NCI-H510A treated with DMSO at 0.1 percent for 48 hours (cell line): Measurements from ENCODE around the gene AGPS.
"Not testable (repeated sequence)": the region's sequence is repeated elsewhere in the genome, so short reads cannot be mapped to it uniquely, and the experiment has no call there.

Source experiments
- DNase-seq: peaks from one replicate; lab custom pipeline; 2025; lab: John Stamatoyannopoulos, UW

AGPS gene

DNA sequence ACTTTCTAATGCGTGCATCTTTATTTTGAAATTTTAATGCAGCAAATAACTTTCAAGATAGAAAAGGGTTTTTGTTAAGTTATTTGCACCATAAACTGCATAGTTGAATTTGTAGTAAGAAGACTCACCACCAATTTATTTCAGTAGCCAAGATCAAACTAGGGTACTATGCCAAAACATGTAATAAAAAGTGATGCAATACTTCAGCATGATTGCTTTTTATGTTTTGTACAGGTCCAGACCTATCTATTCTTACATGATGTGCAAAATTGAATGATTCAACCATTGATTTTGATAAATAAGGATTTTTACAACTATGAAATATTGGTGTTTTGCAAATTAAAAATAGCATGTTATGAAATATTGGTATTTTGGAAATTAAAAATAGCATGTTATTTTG lies 26.7 kb downstream of the AGPS start:
- no peak for DNase-seq

DNA sequence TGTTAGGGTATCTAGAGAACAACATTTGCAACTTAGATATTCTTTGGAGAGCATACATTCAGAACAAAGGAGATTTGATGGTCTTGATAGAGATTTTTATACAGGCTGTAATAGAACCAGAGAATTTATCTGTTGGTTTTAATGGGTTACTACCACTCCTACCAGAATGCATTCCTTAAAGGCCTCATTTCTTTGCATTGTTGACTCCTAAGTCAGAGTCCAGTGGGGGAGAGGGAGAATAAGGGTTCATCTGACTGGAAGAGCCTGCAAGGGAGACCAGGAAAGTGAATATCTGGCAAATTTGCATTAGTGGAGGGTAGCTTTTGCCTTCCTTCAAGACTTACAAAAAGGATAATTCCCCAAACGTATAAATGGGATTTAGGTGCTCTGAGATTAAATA lies 29.7 kb downstream of the AGPS start:
- DNase-seq: no peak

DNA sequence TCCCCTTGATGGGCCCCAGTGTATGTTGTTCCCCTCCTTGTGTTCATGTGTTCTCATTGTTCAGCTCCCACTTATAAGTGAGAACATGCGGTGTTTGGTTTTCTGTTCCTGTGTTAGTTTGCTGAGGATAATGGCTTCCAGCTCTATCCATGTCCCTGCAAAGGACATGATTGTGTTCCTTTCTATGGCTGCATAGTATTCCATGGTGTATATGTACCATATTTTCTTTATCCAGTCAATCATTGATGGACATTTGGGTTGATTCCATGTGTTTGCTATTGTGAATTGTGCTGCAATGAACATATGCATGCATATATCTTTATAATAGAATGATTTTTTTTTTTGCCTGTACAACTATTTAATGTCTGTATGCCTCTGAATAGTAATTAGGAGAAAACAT lies 31.5 kb downstream of the AGPS start:
- DNase-seq: not testable (repeated sequence)

DNA sequence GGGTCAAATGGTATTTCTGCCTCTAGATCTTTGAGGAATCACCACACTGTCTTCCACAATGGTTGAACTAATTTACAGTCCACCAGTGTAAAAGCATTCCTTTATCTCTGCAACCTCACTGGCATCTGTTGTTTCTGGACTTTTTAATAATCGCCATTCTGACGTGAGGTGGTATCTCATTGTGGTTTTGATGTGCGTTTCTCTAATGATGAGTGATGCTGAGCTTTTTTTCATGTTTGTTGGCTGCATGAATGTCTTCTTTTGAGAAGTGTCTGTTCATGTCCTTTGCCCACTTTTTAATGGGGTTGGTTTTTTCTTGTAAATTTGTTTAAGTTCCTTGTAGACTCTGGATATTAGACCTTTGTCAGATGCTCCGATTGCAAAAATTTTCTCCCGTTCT lies 32.0 kb downstream of the AGPS start:
- DNase-seq: not testable (repeated sequence)

DNA sequence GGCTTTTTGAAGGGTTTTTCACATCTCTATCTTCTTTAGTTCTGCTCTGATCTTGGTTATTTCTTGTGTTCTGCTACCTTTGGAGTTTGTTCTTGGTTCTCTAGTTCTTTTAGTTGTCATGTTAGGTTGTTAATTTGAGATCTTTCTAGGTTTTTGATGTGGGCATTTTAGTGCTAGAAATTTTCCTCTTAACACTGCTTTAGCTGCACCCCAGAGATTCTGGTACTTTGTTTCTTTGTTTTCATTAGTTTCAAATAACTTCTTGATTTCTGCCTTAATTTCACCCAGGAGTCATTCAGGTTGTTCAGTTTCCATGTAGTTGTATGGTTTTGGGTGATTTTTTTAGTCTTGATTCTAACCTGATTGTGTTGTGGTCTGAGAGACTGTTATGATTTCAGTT lies 34.7 kb downstream of the AGPS start:
- no peak for DNase-seq

DNA sequence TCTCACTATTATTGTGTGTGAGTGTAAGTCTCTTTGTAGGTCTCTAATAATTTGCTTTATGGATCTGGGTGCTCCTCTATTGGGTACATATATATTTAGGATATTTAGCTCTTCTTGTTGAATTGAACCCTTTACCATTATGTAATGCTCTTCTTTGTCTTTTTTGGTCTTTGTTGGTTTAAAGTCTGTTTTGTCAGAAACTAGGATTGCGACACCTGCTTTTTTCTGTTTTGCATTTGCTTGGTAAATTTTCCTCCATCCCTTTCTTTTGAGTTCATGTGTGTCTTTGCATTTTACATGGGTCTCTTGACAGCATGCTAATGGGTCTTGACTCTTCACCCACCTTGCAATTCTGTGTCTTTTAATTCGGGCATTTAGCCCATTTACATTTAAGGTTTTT lies 35.4 kb downstream of the AGPS start:
- DNase-seq: not testable (repeated sequence)

DNA sequence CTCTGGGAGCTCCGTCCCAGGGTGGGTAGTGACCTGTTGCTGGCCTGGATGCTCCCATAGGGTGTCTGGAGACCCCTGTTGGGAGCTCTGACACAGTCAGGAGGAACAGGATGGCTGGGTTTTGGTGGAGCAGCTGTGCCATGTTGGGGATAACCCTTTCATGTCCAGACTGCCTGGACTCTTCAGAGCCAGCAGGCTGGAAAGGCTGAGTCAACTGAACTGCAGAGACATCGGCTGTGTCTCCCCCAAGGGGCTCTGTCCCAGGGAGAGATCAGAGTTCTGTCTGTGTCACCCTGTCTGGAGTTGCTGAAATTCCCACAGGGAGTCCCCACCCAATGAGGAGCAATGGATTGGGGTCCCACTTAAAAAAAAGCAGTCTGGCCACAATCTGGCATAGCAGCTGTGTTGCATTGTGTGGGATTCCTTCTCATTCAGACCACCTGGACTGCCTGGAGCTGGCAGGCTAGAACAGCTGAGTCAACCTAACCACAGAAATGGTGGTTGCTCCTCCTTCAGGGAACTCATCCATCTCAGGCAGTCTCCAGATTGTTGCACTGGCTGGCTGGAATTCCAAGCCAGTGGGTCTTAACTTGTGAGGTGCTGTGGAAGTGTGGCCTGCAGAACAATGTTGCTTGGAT lies 37.2 kb downstream of the AGPS start:
- DNase-seq: no peak

DNA sequence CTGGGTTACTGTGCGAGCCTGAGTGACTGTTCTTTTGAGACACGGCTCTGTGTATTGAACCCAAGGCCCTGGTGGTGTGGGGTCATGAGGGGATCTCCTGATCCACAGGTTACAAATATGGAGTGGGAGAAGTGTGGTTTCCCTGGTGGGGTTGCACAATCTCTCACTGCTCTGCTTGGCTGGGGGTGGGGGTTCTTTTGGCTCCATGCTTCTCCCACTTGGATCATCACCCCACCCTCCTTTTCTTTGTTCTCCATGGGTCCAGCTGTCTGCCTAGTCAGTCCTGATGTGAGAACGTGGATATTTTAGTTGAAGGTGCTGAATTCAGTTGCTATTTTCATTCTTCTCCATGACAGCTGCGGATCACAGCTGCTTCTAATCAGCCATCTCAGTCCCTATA lies 37.8 kb downstream of the AGPS start:
- no peak for DNase-seq

DNA sequence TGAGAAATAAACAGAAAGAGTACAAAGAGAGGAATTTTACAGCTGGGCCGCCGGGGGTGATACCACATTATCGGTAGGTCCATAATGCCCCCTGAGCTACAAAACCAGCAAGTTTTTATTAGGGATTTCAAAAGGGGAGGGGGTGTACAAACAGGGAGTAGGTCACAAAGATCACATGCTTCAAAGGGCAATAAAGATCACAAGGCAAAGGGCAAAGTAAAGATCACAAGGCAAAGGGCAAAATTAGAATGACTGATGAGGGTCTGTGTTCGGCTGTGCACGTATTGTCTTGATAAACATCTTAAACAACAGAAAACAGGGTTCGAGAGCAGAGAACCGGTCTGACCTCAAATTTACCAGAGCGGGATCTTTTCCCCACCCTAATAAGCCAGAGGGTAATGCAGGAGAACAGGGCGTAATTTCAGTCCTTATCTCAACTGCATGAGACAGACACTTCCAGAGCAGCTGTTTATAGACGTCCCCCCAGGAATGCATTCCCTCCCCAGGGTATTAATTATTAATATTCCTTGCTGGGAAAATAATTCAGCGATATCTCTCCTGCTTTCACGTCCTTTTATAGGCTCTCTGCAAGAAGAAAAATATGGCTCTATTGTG lies 38.6 kb downstream of the AGPS start:
- DNase-seq: not testable (repeated sequence)

DNA sequence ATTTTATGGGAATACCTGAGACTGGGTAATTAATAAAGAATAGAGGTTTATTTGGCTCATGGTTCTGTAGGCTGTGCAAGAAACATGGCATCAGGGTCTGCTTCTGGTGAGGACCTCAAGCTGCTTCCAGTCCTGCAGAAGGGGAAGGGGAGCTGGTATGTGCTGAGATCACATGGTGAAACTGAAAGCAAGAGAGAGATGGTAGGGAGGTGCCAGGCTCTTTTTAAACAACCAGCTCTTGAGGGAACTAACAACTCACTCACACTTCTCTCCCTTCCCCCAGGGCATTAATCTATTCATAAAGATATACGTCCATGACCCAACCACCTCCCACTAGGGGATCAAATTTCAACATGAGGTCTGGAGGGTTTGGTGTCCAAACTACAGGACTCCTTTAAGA lies 40.1 kb downstream of the AGPS start:
- DNase-seq: no peak

DNA sequence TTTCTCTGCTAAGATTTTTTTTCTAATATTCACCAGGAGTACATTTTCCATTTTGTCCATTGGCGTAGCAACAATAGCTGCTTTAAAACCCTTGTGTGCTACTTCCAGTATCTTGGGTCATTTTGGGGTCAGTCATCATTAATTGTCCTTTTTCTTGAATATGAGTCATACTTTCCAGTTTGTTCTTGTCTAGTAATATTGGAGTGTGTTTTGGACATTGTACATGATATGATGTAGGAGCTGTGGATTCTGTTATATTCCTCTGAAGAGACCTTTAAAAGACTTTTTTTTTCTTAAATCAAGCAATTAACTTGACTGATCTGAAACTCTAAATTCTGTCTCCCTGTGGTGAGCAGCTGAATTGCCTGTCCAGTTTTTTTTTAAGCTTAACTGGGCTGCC lies 40.8 kb downstream of the AGPS start:
- no peak for DNase-seq

DNA sequence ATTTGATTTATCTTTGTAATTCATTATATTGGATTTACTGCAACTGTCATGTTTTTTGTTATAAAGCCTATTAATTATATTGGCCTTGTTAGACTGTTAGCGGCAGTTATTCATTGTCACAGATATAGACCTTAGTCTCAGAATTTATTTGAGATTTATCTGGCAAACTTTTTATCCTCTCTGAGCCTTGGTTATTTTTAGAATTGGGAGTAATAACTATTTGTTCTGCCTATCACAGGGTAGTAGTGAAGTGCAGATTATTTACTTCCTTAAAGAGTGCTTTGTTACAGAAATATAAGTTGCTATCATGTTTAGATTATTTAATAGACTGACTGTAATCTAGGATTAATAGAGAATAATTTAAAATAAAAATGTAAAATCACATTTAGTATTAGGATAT lies 41.9 kb downstream of the AGPS start:
- DNase-seq: no peak

DNA sequence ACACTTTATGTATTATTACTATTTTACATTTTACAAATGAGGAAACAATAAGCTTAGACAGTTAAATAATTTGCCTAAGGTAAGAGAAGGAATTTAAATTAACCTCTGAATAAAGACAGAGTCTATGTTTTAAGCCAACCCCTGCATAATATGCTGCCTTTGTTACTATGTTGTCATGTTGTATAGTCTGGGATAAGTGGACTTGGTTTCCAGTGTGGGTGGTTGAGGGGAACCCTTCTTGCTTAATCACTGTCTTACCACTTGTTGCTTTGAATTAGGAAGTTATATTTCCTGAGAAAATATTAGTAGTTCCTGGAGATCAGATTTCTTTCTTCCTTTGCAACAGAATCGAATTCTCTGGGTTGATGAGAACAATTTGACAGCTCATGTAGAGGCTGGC lies 52.6 kb downstream of the AGPS start:
- DNase-seq: no peak

DNA sequence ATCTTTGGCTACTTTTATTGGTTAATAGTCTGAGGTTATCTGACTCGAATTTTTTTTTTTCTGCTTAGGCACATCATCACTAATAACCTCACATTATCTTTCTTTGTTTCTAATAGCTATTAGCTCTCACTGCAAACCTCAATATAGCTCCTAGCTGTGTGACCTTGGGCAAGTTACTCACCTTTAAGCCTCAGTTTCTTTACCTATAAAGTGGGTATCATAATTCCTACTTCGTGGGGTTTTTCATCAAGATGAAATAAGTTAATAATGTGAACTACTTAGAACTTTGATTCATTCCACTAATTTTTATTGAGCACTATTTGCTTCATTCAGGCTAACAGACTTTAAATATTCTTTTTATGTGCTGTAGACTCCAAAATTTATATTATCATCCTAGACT lies 55.5 kb downstream of the AGPS start:
- DNase-seq: no peak

DNA sequence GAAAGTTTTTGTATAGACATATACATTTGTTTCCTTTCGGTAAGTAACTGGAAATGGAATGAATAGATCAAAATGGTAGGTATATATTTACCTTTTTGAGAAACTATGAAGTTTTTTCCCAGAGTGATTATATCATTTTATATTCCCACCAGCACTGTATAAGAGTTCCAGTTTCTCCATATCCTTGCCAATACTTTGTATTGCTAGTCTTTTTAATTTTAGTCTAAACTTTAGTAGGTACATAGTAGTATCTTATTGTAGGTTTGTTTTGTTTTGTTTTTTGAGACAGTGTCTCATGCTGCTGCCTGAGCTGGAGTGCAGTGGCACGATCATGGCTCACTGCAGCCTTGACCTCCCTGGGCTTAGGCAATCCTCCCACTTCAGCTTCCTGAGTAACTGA lies 56.6 kb downstream of the AGPS start:
- no peak for DNase-seq

DNA sequence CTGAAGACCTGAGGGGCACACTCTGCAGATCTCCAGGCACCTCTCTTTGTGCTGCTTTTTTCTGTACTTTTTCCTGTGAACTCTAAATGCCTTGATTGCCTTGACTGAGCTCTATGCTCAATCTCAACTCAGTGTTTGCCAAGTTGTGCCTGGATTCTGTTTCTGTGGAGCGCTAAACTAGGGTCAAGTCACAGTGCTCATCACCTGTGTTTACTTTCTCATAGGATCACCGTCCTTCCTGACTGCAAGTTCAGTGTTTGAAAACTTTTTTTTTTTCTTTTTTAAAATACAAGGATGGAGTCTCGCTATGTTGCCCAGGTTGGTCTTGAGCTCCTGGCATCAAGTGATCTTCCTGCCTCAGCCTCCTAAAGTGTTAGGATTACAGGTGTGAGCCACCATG lies 62.6 kb downstream of the AGPS start:
- no peak for DNase-seq

DNA sequence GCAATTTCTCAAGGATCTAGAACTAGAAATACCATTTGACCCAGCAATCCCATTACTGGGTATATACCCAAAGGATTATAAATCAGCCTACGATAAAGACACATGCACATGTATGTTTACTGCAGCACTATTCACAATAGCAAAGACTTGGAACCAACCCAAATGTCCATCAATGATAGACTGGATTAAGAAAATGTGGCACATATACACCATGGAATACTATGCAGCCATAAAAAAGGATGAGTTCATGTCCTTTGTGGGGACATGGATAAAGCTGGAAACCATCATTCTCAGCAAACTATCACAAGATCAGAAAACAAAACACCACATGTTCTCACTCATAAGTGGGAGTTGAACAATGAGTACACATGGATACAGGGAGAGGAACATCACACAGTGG lies 67.2 kb downstream of the AGPS start:
- not testable (repeated sequence) for DNase-seq

DNA sequence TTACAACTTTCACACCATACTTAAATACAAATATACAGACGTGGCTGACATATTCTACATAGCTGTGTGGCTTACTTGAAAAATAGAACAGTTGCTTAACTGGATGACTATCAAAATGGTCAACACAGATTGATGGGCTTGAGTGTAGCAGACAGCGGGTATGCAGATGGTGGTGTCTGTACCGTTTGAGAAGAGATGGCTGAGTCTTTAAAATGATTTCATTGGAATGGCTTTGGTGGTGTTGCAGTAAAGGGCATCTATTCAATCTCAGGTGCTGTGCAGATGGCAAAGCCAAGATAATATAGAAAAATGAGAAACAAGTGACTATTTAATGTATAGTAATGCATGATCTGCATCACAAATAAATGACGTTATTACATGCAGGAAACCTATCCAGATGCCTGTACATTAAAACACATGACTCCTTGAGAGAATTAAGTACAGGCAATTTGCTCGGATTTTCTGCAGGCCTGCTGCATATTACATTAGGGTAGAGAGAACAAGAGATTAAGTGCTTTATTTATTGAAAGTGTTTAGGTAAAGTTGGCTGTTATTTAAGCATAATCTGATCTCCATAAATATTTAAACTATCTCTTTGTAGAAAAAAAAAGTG lies 68.5 kb downstream of the AGPS start:
- DNase-seq: no peak

DNA sequence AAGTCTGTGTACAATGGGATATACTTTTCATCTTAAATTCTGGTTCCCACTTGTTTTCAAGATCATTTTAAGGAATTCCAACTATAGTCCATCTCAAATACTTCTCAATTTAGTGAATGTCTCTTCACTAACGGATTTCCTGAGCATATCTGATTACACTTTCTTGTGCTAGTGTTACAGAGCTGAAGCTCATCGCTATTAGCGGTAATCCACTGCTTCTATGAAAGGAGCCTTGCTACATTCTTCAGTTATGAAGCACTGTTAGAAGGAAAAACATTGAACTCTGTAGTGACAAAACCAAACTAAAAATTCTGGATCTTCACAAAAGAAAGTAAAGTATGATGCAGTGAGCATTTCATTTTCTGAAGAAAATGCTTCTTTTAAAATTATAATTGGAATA lies 72.0 kb downstream of the AGPS start:
- DNase-seq: no peak

DNA sequence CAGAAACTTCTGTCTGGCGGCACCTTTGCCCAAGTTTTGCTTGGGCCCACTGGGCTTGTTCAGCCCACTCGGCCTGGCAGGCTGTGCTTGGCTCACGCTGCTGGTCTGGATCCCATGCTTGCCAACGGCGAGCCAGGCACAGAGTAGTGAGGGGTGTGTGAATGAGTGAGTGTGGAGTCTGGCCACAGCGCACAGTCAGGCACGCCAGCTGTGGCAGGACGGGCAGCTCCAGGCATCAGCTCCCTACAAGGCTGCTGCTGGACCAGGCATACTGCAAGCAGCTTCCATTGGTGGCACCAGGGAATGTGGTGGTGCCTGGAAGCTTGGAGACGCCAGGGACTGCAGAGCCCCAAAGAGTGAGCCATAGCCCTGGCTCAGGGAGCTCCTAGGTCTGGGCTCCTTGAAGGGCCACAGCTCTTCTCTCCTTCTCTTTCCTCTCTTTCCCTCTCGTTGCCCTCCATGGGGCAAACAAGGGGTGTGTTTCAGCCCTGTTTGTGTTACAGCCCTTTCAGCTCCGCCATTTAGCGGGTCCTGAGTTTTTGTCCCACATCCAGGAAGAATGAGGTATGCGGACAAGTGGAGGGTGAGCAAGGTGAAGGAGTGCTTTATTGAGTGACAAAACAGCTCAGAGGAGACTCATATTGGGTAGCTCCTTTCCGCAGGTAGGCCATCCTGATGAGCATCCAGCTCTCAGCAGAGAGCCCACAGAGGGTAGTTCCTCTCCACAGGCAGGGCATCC lies 73.0 kb downstream of the AGPS start:
- no peak for DNase-seq

DNA sequence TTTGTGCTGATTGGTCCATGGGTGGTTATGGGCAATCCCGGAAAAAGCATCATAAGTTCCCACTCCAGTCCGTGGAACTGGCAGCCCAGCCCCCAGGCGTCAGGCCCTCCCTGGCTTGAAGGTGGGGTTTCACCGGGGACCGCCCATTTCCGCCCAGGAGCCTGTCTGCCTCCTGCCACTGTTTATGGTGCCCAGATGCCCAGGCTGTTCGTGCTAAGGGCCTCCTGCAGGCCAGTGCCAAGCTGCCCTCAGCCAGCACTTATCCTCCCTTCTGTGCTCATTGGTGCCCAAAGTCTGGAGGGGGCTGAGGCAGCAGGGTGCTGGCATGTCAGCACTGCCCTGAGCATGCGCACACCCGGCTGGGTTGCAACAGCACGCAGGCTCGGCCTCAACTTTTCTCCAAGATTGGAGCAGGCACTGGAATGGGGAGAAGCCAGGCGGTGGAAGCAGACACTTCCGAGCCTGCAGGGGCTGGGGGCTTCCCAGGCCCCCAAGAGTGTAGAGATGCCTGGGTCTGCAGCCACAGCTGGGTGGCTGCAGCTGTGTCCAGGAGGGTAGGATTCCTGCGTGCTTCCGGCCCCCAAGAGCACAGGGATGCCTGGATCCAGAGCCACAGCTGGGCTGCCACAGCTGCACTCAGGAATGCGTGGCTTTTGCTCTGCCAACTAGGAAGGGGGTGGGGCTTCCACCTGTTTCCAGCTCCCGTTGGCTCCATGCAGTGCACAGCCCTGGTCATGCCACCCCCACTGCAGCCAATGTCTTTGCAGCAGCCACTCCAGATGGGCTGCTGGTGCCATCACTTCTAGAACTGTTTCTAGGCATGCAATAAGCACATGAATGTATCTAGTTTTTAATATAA lies 74.0 kb downstream of the AGPS start:
- DNase-seq: no peak

DNA sequence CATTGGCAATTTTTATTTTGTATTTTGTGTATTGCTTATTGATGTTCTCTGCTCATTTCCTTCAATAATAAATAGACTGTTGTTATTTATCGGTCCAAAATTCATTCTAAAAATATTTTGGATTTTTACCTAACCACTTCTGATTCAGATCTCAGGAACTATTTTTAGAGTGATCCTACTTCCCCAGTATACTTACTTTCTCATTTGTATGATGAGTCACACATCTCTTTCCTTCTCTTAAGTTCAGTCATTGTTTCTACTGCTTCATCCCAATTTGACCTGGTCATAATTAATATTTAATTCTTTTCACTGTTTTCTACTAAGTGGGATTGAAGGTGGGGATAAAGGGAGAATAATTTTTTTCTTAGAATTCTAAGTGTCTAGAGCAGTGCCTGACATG lies 75.1 kb downstream of the AGPS start:
- DNase-seq: no peak
